Neutrophil (primary cell): ENCODE measurements around the gene FRY.

Source experiments
- H3K27ac ChIP-seq: fragments of 200-600 bp; sonication (generic); 2 replicates; pipeline ENCODE4 v1.5.1; 2016; ENCODE audit warnings: mild to moderate bottlenecking, moderate library complexity
- H3K27me3 ChIP-seq: fragments of 200-600 bp; sonication (generic); 2 replicates; pipeline ENCODE4 v1.6.0; 2016; ENCODE audit warnings: mild to moderate bottlenecking
- H3K36me3 ChIP-seq: fragments of 200-600 bp; sonication (generic); 2 replicates; pipeline ENCODE4 v1.5.1; 2017
- H3K4me1 ChIP-seq, 2 experiments: fragments of 200-600 bp in 1 of 2; sonication (generic) in 1 of 2; 1 replicate in 1 of 2; 2 replicates in 1 of 2; pipeline versions ENCODE4 v1.5.1 to v1.6.1; 2013 to 2016; ENCODE audit warnings: low read depth in 1 of 2, low read length in 1 of 2, mild to moderate bottlenecking in 1 of 2, moderate library complexity in 1 of 2; ENCODE audit not compliant: control insufficient read depth in 1 of 2, insufficient read depth in 1 of 2
- H3K4me3 ChIP-seq, 2 experiments: fragments of 200-600 bp in 1 of 2; sonication (generic) in 1 of 2; 1 replicate in 1 of 2; 2 replicates in 1 of 2; pipeline ENCODE4 v1.5.1; 2013 to 2016; ENCODE audit warnings: low read depth in 1 of 2, low read length in 1 of 2, mild to moderate bottlenecking in 1 of 2, moderate library complexity in 1 of 2
- H3K9me3 ChIP-seq: fragments of 200-600 bp; sonication (generic); 2 replicates; pipeline ENCODE4 v1.5.1; 2016
- CTCF ChIP-seq: fragments of 200-600 bp; sonication (generic); IDR thresholded peaks from 2 replicates; pipeline ENCODE4 v1.5.1; 2016; ENCODE audit warnings: antibody characterized with exemption

Gene FRY

GRCh38 chr13:32254416-32254815, 222.8 kb downstream of the FRY start:
- H3K9me3 ChIP-seq: no peaks in the 10 kb centered on the region
- no peak overlapping the region for H3K4me3 ChIP-seq
- H3K27ac ChIP-seq: no peak overlapping the region
- TF ChIP-seq CTCF: no peak
- no peaks in the 10 kb centered on the region for H3K4me1 ChIP-seq
- H3K36me3 ChIP-seq: peaks cover 100% of the 10 kb centered on the region
- H3K27me3 ChIP-seq: no peaks in the 10 kb centered on the region

- H3K36me3 ChIP-seq: peaks cover 100% of the 10 kb centered on the region
- no peak overlapping the region for H3K4me3 ChIP-seq
- TF ChIP-seq CTCF: no peak
- H3K4me1 ChIP-seq: no peaks in the 10 kb centered on the region
- H3K27ac ChIP-seq: no peak overlapping the region
- H3K27me3 ChIP-seq: no peaks in the 10 kb centered on the region
- no peaks in the 10 kb centered on the region for H3K9me3 ChIP-seq
These were observed 223.5 kb downstream of the FRY start for GRCh38 chr13:32254916-32255723.

GRCh38 chr13:32255724-32256109, 224.1 kb downstream of the FRY start:
- Histone ChIP-seq H3K4me3 (no peak overlapping the region), H3K4me1 (no peaks in the 10 kb centered on the region), H3K27ac (no peak overlapping the region), H3K36me3 (peaks cover 100% of the 10 kb centered on the region), H3K27me3 (no peaks in the 10 kb centered on the region), H3K9me3 (no peaks in the 10 kb centered on the region)
- no peak for TF ChIP-seq CTCF

GRCh38 chr13:32256243-32256642, 224.7 kb downstream of the FRY start:
- H3K4me3 ChIP-seq: no peak overlapping the region
- H3K9me3 ChIP-seq: no peaks in the 10 kb centered on the region
- no peak for TF ChIP-seq CTCF
- no peak overlapping the region for H3K27ac ChIP-seq
- H3K36me3 ChIP-seq: peaks cover 100% of the 10 kb centered on the region
- H3K27me3 ChIP-seq: no peaks in the 10 kb centered on the region
- H3K4me1 ChIP-seq: no peaks in the 10 kb centered on the region

- H3K27ac ChIP-seq: no peak overlapping the region
- TF ChIP-seq CTCF: no peak
- no peaks in the 10 kb centered on the region for H3K4me1 ChIP-seq
- no peaks in the 10 kb centered on the region for H3K27me3 ChIP-seq
- no peak overlapping the region for H3K4me3 ChIP-seq
- no peaks in the 10 kb centered on the region for H3K9me3 ChIP-seq
- peaks cover 100% of the 10 kb centered on the region for H3K36me3 ChIP-seq
These were observed 226.1 kb downstream of the FRY start for GRCh38 chr13:32257649-32258048.
